OCI-LY1 (cell line): ENCODE measurements around the gene PRODH.

Experiments
- H2AFZ ChIP-seq: fragments of 200-600 bp; sonication (generic), shearing (Covaris generic); 2 replicates; pipeline ENCODE4 v1.6.0; 2014; ENCODE audit warnings: antibody characterized with exemption, mild to moderate bottlenecking, low read length
- H3F3A ChIP-seq: fragments of 200-600 bp; sonication (generic), shearing (Covaris generic); 2 replicates; pipeline ENCODE4 v1.6.0; 2014; ENCODE audit warnings: mild to moderate bottlenecking, antibody characterized with exemption, low read length, moderate library complexity; ENCODE audit not compliant: insufficient read depth
- H3K27ac ChIP-seq: fragments of 200-600 bp; sonication (generic); 2 replicates; pipeline ENCODE4 v1.5.1; 2014; ENCODE audit warnings: low read length, mixed run types, mild to moderate bottlenecking, low read depth; ENCODE audit not compliant: poor library complexity, severe bottlenecking
- H3K27me3 ChIP-seq: fragments of 200-600 bp; sonication (generic); 2 replicates; pipeline ENCODE4 v1.6.0; 2014; ENCODE audit warnings: antibody characterized with exemption, mild to moderate bottlenecking, low read length, moderate library complexity; ENCODE audit not compliant: insufficient read depth
- H3K36me3 ChIP-seq: fragments of 200-600 bp; sonication (generic); 2 replicates; pipeline ENCODE4 v1.6.1; 2014; ENCODE audit warnings: mild to moderate bottlenecking, antibody characterized with exemption, low read length, moderate library complexity, mixed read lengths; ENCODE audit not compliant: insufficient read depth
- H3K4me1 ChIP-seq: fragments of 200-600 bp; sonication (generic); 2 replicates; pipeline ENCODE4 v1.5.1; 2014; ENCODE audit warnings: mild to moderate bottlenecking, low read length, moderate library complexity; ENCODE audit not compliant: insufficient read depth, severe bottlenecking
- H3K4me2 ChIP-seq: fragments of 200-600 bp; sonication (generic), shearing (Covaris generic); 2 replicates; pipeline ENCODE4 v1.6.1; 2014; ENCODE audit warnings: low read length
- H3K4me3 ChIP-seq: fragments of 200-600 bp; sonication (generic); 2 replicates; pipeline ENCODE4 v1.5.1; 2014; ENCODE audit warnings: low read length, low read depth, mild to moderate bottlenecking, mixed read lengths; ENCODE audit not compliant: poor library complexity, severe bottlenecking
- H3K79me2 ChIP-seq: fragments of 200-600 bp; shearing (Covaris generic); 2 replicates; pipeline ENCODE4 v1.6.1; 2016; ENCODE audit warnings: mixed run types, low read length, mixed read lengths; ENCODE audit not compliant: insufficient read depth
- H3K9ac ChIP-seq: fragments of 200-600 bp; sonication (generic), shearing (Covaris generic); 2 replicates; pipeline ENCODE4 v1.6.1; 2014; ENCODE audit warnings: mild to moderate bottlenecking, low read length, mixed read lengths
- H3K9me2 ChIP-seq: fragments of 200-600 bp; sonication (generic), shearing (Covaris generic); 2 replicates; pipeline ENCODE4 v1.6.1; 2014; ENCODE audit warnings: low read depth, mild to moderate bottlenecking, low read length, mixed read lengths
- H3K9me3 ChIP-seq: fragments of 200-600 bp; shearing (Covaris generic); 2 replicates; pipeline ENCODE4 v1.6.1; 2014; ENCODE audit warnings: low read length, mixed read lengths
- H4K20me1 ChIP-seq: fragments of 200-600 bp; sonication (generic), shearing (Covaris generic); 2 replicates; pipeline ENCODE4 v1.6.0; 2016; ENCODE audit warnings: mild to moderate bottlenecking, low read length; ENCODE audit not compliant: insufficient read depth
- EZH2 ChIP-seq: fragments of 200-600 bp; sonication (generic), shearing (Covaris generic); IDR thresholded peaks from 2 replicates; pipeline ENCODE4 v1.8.0; 2017; ENCODE audit warnings: borderline replicate concordance, mixed run types, mild to moderate bottlenecking, antibody characterized with exemption, low read length, moderate library complexity, mixed read lengths
- TF ChIP-seq, protein P1 (sequence below): fragments of 200-600 bp; sonication (generic), shearing (Covaris generic); IDR thresholded peaks from 2 replicates; pipeline ENCODE4 v1.5.1; 2017; ENCODE audit warnings: mild to moderate bottlenecking, antibody characterized with exemption, low read length, moderate library complexity, mixed read lengths

Gene PRODH

DNA sequence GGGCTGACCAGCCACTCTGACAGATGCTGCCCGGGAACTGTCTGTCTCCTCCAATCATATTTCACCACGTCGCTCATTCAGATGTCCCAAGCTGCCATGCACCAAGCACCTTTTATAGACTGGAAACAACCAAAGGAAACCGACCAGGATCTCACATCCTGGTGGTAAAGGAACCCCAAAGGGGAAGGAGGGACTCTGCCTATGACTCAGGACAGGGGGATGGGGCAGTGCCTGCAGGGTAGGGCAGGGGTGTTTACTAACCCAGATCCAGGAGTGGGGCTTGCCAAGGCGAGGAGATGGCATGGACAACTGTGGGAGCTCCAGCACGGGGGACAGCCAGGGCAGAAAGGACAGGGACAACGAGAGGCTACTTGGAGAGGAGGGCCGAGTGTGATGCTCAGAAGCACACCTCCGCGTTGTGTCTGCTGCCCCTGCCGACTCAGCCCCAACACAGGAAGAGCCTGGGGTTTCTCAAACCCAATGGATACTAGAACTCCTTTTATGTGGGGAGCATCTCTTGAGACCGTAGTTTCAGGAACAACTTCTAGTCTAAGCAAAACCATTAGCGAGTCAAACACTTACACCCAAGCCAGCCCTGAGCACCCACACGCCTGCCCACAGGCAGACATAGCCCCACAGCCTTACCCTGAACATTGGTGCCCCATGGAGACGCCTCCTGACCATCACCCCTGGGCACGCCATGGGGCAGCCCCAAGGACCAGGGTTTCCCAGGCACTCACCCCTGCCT is 4.0 kb downstream of the PRODH start:
- TF ChIP-seq, protein P1, sequence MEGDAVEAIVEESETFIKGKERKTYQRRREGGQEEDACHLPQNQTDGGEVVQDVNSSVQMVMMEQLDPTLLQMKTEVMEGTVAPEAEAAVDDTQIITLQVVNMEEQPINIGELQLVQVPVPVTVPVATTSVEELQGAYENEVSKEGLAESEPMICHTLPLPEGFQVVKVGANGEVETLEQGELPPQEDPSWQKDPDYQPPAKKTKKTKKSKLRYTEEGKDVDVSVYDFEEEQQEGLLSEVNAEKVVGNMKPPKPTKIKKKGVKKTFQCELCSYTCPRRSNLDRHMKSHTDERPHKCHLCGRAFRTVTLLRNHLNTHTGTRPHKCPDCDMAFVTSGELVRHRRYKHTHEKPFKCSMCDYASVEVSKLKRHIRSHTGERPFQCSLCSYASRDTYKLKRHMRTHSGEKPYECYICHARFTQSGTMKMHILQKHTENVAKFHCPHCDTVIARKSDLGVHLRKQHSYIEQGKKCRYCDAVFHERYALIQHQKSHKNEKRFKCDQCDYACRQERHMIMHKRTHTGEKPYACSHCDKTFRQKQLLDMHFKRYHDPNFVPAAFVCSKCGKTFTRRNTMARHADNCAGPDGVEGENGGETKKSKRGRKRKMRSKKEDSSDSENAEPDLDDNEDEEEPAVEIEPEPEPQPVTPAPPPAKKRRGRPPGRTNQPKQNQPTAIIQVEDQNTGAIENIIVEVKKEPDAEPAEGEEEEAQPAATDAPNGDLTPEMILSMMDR, result no peak
- Histone ChIP-seq H2AFZ (no peak overlapping the region), H3K9ac (no peak overlapping the region)

DNA sequence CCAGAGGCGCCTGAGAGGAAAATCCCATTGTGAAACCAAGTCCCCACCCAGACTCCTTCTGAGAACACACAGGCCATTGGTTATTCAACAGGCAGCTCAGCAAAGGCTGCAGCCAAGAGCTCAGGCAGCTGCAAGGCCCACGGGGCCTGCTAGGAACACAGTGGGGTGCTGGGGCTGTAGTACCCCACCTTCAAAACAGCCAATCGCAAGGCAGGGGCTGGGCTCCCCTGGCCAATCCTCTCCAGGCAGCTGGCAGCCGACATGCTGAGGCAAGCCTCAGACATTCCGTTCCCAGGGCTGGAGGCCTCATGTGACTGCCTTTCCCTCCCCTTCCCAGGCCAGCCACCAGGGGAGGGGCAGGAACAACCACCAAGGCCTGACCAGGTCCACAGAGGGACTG is 6.6 kb downstream of the PRODH start:
- Histone ChIP-seq H3K27me3 (no peaks in the 10 kb centered on the region), H3K4me2 (no peak overlapping the region), H3K27ac (no peak overlapping the region), H3K36me3 (no peaks in the 10 kb centered on the region), H3F3A (no peaks in the 10 kb centered on the region), H3K4me3 (no peak overlapping the region), H3K4me1 (no peaks in the 10 kb centered on the region), H3K9me2 (no peaks in the 10 kb centered on the region), H3K9ac (no peak overlapping the region), H3K79me2 (no peaks in the 10 kb centered on the region), H2AFZ (no peak overlapping the region), H4K20me1 (no peaks in the 10 kb centered on the region), H3K9me3 (no peaks in the 10 kb centered on the region)
- no peak for TF ChIP-seq EZH2
- TF ChIP-seq, protein P1, result no peak

More for the DNA sequence above, 4.0 kb downstream of the PRODH start:
- Histone ChIP-seq H4K20me1 (no peaks in the 10 kb centered on the region), H3K9me3 (no peaks in the 10 kb centered on the region), H3K79me2 (no peaks in the 10 kb centered on the region), H3F3A (no peaks in the 10 kb centered on the region), H3K9me2 (no peaks in the 10 kb centered on the region), H3K27me3 (no peaks in the 10 kb centered on the region), H3K4me3 (no peak overlapping the region), H3K4me2 (no peak overlapping the region), H3K36me3 (no peaks in the 10 kb centered on the region), H3K27ac (no peak overlapping the region), H3K4me1 (no peaks in the 10 kb centered on the region)

DNA sequence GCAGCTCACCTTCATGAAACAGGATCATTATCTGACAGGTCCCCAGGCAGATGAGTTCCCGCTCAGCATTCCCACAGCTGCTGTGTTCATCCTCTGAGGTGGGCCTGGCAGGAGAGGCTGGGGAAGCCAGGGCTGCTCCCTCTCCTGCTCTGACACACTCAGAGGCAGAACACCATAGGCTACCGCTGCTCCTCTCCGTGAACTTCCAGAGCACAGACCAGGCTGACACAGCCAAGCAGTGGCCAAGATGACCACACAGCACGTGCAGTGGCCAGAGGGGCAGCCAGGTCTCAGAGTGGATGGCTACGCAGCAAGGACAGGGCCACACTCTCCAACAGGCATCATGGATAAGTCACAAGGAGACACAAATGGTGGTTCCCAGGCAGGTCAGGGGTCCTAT is 8.5 kb downstream of the PRODH start:
- no peaks in the 10 kb centered on the region for H3K36me3 ChIP-seq

More for the DNA sequence above, 8.5 kb downstream of the PRODH start:
- Histone ChIP-seq H3K27me3 (no peaks in the 10 kb centered on the region), H3K4me3 (no peak overlapping the region), H3K79me2 (no peaks in the 10 kb centered on the region), H3K4me2 (no peak overlapping the region), H2AFZ (no peak overlapping the region), H3K9me2 (no peaks in the 10 kb centered on the region), H3K9ac (no peak overlapping the region), H4K20me1 (no peaks in the 10 kb centered on the region), H3K27ac (no peak overlapping the region), H3F3A (no peaks in the 10 kb centered on the region), H3K4me1 (no peaks in the 10 kb centered on the region), H3K9me3 (no peaks in the 10 kb centered on the region)
- TF ChIP-seq, protein P1, result no peak
- no peak for TF ChIP-seq EZH2
